ENCODE data around the gene ERMAP.

Gene ERMAP

GRCh38 chr1:42880384-42880783, 63.5 kb downstream of the ERMAP start:
- no peaks in the 10 kb centered on the region for H3K27me3 ChIP-seq (ENCODE audit: insufficient read depth, poor library complexity, severe bottlenecking)
- no peak overlapping the region for H3K27ac ChIP-seq (replicated peaks)
- H3K4me3 ChIP-seq (replicated peaks; ENCODE audit: insufficient read depth, low read length): no peak overlapping the region
- DNase-seq (ENCODE audit: low read depth in 1 of 2, low spot score in 1 of 2): no peak
- TF ChIP-seq CTCF (IDR thresholded peaks at IDR 0.05; ENCODE audit: insufficient read depth, low read length) (no peak), POLR2AphosphoS5 (IDR thresholded peaks at IDR 0.05; ENCODE audit: low read depth) (no peak), GABPA (IDR thresholded peaks at IDR 0.05; ENCODE audit: low read depth) (no peak), REST (IDR thresholded peaks at IDR 0.05; ENCODE audit: insufficient replicate concordance, low read depth) (no peak), SPI1 (IDR thresholded peaks at IDR 0.05; ENCODE audit: borderline replicate concordance, low read depth) (no peak)

DNA sequence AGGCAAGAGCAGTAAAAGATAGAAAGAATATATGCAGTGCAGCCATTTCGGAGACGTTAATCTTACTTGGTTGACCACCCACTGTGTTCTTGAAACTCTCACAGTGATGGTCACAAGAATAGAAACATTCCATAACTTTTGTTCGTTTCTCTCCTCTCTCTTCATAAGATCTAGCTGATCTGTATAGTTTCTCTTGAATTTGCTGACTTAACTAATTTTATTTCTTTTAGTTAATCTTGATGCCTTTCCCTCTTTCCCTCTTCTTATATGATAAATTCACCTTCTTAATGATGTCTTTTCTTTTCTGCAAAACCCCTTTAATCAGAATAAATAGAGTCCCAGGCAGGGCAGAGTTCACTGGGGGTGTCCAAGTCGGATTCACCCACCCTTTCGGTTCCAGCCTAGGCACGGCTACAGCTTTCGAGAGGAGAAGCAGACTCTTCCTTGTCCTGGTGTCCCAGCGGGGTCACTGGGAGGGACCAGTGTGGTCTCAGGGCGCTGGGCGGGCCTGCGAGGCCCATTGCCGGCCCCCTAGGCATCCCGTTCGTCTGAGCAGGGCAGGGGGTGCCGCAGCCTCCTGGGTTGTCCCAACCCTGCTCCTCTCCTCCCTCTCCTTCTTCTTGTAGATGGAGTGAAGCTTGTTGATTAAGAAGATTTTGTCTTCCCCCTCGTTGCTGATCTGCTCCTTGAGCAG, 69.3 kb downstream of the ERMAP start:
- Histone ChIP-seq H3K27me3 (ENCODE audit: insufficient read depth, poor library complexity, severe bottlenecking) (no peaks in the 10 kb centered on the region), H3K4me3 (replicated peaks; ENCODE audit: insufficient read depth, low read length) (no peak overlapping the region), H3K27ac (replicated peaks) (no peak overlapping the region)
- no peak for DNase-seq (ENCODE audit: low read depth in 1 of 2, low spot score in 1 of 2)
- TF ChIP-seq GABPA (IDR thresholded peaks at IDR 0.05; ENCODE audit: low read depth) (no peak), CTCF (IDR thresholded peaks at IDR 0.05; ENCODE audit: insufficient read depth, low read length) (no peak), REST (IDR thresholded peaks at IDR 0.05; ENCODE audit: insufficient replicate concordance, low read depth) (no peak), SPI1 (IDR thresholded peaks at IDR 0.05; ENCODE audit: borderline replicate concordance, low read depth) (no peak), POLR2AphosphoS5 (IDR thresholded peaks at IDR 0.05; ENCODE audit: low read depth) (no peak)

DNA sequence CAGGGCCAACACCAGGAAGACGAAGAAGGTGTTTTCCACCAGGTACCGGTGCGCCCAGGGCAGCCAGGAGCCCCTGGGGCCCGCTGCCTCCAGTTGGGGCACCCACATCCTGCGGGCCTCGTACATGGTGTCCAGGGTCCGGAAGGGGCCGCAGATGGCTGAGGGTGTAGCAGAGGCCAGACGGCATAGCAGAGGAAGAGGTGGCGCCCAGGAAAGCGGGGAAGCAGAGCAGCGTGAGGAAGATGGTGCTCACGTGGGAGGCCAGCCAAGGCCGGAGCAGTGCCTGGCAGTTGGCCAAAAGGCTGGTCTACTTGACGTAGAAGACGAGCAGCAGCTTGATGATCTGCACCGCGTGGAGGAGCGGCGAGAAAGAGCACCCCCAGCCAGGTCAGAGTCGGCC, 69.9 kb downstream of the ERMAP start:
- H3K27ac ChIP-seq (replicated peaks): no peak overlapping the region
- no peak for TF ChIP-seq GABPA (IDR thresholded peaks at IDR 0.05; ENCODE audit: low read depth)
- no peak for TF ChIP-seq REST (IDR thresholded peaks at IDR 0.05; ENCODE audit: insufficient replicate concordance, low read depth)
- TF ChIP-seq POLR2AphosphoS5 (IDR thresholded peaks at IDR 0.05; ENCODE audit: low read depth): no peak
- TF ChIP-seq SPI1 (IDR thresholded peaks at IDR 0.05; ENCODE audit: borderline replicate concordance, low read depth): no peak
- no peak for TF ChIP-seq CTCF (IDR thresholded peaks at IDR 0.05; ENCODE audit: insufficient read depth, low read length)
- no peak overlapping the region for H3K4me3 ChIP-seq (replicated peaks; ENCODE audit: insufficient read depth, low read length)
- no peak for DNase-seq (ENCODE audit: low read depth in 1 of 2, low spot score in 1 of 2)
- H3K27me3 ChIP-seq (ENCODE audit: insufficient read depth, poor library complexity, severe bottlenecking): no peaks in the 10 kb centered on the region

Data from HL-60 (cell line).